ENCODE measurements around the gene SERGEF.
"Not testable (repeated sequence)": the region's sequence is repeated elsewhere in the genome, so short reads cannot be mapped to it uniquely, and the experiment has no call there.

Gene SERGEF

DNA sequence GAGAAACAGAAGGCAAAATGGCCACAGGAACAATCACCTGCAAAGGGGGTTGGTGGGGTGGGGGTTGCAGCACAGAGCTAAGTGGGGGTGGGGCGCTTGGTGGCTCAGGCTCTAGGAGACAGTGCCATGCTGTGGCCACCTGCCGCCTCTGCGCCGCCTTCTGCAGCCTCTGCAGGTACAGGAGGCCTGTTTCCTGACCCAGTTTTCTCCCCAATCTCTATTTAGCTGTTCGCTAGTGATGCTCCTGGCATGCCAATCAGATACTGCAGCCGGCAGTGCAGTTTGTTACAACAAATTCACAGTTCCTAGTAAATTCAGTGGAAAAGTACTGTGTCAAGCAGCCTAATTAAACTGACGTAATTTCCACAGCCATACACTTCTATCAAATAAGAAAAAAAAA is 106.4 kb downstream of the SERGEF start:
- DNase-seq (ENCODE audit: low spot score), result no peak

DNA sequence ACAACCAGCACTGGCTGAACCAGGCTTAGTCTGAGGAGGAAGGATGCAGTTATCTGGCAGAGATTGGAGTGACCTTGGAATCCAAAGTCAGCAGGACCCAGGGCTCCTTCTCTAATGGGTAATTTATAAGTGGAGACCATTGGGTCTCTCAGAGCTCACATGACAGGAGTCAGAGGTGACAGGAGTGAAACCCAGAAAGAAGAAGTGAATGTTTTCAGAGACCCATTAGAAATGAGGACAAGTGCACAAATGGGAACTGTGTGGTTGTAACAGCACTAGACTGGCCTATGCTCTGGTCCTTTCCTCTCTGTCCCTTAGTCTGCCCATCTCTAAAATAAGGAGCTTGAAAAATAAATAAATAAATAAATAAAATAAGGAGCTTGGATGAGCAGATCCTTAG is 107.4 kb downstream of the SERGEF start:
- DNase-seq (ENCODE audit: low spot score), result no peak

DNA sequence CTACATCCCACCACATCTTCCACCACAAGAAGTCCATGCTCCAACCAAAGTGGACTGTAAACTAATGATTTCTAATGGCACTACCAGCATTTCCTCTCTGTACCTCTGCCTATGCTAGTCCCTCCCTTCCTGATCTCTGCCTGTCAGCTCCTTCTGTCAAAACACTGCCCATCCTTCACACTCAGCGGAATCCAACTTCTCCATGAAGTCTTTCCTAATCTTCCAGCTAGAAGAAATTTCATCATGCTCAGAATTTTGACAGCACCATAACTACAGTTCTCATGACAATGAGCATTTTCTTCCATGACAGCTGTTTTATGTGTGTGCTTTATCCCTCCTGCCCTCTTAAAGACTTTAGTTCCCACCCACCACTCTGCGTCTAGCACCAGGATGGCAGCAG is 111.4 kb downstream of the SERGEF start:
- DNase-seq (ENCODE audit: low spot score), result no peak

DNA sequence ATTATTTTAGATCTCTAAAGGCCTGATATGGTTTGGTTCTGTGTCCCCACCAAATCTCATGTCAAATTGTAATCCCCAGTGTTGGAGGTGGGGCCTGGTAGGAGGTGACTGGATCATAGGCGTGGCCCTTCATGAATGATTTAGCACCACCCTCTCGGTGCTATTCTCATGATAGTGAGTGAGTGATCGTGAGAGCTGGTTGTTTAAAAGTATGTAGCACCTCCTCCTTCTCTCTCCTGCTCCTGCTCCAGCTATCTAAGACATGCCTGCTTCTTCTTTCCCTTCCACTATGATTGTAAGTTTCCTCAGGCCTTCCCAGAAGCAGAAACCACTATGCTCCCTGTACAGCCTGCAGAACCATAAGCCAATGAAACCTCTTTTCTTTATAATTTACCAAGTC is 114.1 kb downstream of the SERGEF start:
- no peak for DNase-seq (ENCODE audit: low spot score)

DNA sequence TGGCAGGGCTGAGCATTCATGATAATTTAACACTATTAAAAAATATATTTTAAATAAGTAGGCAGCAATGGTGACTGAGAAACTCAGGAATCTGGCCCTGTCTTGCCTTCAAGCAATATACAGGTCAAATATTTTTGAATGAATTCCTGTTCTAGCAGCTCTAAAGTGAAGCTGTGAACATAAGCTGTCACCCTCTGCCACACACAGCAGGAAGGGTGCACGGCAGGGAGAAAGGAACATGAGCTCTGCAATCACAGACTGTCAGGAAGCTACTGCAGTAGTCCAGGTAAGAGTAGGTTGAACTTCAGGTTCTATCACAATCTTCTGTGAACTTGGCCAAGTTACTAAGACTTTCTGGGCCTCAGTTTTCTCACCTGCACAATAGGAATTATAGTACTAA is 114.8 kb downstream of the SERGEF start:
- no peak for DNase-seq (ENCODE audit: low spot score)

DNA sequence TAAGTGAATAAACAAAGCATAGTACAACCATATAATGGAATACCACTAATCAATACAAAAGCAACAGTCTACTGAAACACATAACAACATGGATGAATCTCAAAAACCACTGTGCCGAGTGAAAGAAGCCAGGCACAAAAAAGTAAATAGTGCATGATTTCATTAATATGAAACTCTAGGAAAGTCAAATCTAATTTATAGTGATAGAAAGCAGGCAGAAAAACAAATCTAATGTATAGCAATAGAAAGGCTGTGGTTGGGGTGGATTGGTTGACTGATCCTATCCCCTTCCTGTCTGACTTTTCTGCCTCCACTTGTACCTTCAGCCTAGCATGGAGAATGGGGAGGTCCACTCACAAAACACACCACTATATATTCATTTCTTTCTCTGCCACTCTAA is 115.4 kb downstream of the SERGEF start:
- DNase-seq (ENCODE audit: low spot score), result no peak

DNA sequence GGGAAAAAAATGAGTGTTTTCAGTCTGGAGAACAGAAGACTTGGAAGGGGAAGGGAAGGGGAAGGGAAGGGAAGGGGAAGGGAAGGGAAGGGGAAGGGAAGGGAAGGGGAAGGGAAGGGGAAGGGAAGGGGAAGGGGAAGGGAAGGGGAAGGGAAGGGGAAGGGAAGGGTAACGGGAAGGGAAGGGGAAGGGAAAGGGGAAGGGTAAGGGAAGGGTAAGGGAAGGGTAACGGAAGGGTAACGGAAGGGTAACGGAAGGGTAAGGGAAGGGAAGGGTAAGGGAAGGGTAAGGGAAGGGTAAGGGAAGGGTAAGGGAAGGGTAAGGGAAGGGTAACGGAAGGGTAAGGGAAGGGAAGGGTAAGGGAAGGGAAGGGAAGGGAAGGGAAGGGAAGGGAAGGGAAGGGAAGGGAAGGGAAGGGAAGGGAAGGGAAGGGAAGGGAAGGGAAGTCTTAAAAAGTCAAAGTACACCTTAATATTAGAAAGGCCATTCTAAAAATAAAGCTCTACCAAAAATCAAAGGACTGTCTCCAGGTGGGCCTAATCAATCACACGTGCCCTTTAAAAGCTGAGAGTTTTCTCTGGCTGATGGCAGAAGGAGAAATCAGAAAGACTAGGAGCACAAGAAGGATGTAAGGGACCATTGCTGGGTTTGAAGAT is 116.2 kb downstream of the SERGEF start:
- DNase-seq (ENCODE audit: low spot score), result not testable (repeated sequence)

DNA sequence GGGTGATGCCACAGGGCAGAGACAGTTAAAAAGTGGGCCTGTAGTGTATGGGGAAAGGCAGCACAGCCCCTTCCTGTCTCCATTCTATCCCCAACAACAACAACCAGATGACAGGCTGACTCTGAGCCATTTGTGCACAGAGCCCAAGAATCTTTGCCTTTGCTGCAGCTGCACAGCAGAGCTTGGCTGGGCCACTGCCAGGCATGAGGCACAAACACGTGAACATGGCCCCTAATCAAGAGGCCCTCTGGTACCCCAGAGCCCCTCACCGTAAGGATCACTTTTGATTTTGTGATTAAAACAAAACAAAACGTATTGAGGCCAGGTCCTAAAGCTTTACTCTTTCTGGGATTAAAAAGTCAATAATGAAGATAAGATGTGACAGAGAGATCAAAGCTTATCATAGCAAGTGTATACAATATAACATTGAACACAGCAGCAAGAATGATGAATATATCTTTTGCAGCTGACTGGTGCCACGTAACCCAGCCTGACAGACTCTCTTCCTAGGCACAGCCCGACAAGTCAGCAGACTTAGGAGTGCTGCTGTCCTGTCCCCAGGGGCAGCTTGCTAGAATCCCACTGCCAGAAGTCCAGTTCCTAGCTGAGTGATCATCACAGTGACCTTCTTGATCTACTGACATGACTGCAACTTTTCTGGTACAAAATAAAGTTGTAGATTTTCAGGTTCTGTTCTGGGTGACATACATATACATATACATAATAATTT is 117.8 kb downstream of the SERGEF start:
- no peak for DNase-seq (ENCODE audit: low spot score)

DNA sequence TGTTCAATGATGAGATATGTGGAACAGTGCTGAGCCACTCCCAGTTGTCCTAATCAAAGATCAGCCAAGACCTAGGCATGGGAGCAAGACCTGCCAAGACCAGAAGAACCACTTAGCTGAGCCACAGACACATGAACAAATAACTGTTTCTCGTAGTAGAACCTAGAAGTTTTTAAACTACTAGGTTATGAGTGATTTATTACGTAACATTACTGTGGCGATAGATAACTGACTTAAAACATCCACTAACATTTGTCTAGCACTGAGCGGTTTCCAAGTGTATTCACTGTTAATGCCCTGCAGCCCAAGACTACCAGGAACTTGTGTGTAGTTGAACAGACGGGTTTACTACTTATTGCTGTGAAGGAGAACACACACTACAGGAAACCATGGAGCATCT is 120.4 kb downstream of the SERGEF start:
- DNase-seq (ENCODE audit: low spot score), result no peak

DNA sequence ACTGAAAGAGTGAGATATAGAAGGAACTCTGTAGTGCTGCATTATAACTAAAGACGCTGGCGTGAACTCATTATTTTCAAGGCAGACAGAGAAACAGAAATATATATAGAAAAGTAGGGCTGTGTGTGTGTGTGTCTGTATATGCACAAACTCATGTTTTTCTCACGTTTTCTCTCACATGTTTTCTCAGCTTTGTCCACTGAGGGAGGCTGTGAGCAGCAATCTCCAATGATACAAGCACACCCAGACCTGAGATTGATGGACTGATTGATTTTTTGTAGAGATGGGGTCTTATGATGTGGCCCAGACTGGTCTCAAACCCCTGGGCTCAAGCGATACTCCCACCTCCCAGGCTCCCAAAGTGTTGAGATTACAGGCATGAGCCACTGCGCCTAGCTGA is 122.5 kb downstream of the SERGEF start:
- DNase-seq (ENCODE audit: low spot score), result no peak

DNA sequence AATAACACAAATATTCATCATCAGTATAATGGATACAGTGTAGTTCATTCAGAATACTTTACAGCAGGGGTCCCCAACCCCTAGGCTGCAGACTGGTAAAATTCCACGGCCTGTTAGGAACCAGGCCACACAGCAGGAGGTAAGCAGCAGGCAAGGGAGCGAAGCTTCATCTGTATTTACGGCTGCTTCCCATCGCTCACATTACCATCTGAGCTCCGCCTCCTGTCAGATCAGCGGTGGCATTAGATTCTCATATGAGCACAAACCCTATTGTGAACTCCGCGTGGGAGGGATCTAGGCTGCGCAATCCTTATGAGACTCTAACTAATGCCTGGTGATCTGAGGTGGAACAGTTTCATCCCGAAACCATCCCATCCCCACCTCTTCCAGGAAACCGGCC is 125.1 kb downstream of the SERGEF start:
- DNase-seq (ENCODE audit: low spot score), result no peak

DNA sequence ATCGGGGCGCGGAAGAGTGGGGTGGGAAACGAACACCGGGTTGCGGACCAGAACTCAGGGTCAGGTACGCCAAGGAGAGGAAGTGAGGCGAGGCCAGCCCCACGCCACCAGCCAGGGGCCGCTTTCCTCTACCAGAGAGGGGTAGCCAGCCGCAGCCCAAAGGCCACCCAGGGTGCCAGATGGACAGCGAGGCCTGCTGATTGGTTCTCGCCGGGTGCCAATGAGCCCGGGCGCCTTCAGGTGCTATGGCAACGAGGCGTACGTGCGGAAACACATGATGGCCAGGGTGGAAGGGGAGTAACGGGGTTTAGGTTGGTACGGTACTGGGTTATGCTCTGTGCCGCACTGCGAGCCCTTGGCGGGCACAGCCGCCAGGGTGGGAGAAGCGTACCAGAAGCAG is 128.9 kb downstream of the SERGEF start:
- no peak for DNase-seq (ENCODE audit: low spot score)

DNA sequence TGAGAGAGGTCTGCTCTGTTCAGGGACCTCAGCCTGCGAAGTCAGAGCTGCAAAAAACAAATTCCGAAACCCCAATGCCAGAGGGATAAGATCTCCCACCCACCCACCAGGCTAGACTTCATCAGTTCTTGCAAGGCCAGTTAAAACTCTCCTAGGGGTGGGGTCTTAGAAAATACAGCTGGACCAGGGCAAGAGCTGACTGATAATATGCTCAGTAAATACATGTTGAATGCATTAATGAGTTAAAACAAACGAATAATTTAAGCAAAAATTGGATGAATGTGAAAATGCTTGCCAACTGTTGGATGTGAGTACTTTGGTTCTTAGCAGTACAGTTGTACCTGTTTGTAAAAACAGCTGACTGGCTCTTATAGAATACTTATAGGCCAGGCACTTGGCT is 129.8 kb downstream of the SERGEF start:
- no peak for DNase-seq (ENCODE audit: low spot score)

DNA sequence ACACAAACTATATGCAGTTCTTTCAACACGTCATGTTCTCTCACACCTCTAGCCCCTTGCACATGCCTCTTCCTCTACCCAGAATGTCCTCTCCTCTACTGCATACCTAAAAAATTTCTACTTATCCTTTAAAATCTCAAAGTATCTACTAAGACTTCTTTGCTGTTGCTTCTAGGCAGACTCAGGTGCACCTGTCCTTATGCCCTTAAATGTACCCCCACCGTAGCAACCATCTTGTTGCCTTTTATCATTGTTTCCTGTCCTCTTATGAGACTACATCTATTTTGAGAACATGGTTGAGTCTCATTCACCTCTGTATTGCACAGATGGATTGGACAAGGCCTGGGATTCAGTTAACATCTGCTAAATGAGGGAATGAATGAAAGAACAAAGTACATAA is 134.1 kb downstream of the SERGEF start:
- no peak for DNase-seq (ENCODE audit: low spot score)

DNA sequence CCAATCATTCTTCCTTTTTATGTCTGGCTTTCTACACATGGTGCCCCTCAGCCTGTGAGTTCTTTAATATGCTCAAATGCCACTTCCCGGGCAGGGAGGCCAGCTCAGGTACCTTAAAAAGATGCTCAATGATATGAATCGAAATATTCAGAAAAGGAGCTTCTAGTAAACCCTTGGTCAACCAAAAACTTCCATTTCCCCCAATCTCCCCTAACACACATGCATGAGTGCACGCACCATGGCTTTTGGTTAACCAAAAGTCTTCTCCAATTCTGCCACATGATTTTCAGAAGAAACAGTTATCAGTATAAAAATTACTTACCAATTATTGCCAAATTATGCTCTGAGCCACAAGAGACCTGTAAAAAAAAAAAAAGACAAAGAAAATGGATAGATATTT is 135.0 kb downstream of the SERGEF start:
- no peak for DNase-seq (ENCODE audit: low spot score)

DNA sequence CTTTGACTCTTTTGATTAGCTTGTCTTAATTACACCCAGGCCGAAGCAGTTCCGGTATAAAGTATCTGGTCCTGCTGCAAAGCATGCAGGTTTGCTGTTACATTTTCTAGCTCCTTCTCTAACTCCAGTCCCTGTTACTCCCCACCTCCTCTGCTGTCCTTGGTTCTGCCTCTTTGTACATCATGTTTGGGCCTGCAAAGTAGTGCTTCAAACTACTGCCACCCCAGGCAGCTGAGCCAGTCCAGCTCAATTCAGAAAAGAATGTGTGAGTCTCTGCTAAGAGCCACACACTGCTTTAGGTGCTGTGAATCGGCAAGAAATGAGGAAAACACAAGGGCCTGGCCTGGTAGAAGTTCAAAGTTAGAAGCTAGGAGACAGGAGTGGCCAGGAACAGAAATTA is 136.0 kb downstream of the SERGEF start:
- no peak for DNase-seq (ENCODE audit: low spot score)

DNA sequence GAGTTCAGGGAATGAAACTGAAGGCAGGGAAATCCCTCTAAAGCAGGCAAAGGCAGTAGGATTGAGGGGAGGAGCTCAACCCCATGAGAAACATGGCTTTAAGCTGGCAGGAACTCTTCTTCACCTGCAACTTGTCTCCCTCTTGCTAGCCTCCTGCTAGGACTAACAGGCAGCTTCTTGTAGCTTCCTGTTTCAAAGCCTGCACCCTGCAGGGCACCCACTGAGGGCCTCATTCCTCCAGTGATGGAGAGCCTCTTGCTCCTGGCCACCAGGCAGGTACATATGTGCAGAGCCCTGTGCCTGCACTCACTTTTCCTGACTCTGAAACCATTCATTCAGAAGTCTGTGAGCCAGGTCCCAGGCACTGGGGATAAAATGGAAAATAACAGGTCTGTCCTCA is 137.0 kb downstream of the SERGEF start:
- no peak for DNase-seq (ENCODE audit: low spot score)

DNA sequence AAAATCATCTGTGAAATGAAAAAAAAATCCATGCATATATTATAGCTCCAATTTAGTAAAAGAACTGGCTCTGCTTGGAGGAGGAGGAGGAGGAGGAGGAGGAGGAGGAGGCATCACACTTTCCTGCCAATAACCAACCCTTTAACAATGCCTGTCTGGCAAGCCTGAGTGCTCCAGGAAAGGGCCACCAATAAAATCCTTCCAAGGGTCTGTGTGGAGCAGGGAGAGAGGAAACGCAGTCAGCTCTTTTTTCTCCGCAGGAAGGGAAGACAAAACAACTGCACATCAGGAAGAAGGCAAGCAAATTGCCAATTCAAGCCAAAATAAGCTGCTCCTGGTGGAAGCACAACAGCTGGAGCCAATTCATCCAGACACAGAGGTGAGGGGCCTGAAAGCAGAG is 139.3 kb downstream of the SERGEF start:
- DNase-seq (ENCODE audit: low spot score), result no peak

DNA sequence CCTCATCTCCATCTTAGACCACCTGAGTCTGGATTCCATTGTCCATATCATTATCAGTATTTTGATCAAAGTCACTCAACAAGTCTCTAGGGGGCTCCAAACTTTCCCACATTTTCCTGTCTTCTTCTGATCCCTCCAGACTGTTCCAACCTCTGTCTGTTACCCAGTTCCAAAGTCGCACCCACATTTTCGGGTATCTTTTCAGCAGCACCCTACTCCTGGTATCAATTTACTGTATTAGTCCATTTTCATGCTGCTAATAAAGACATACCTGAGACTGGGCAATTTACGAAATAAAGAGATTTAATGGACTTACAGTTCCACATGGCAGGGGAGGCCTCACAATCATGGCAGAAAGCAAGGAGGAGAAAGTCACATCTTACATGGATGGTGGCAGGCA is 144.4 kb downstream of the SERGEF start:
- DNase-seq (ENCODE audit: low spot score), result not testable (repeated sequence)

DNA sequence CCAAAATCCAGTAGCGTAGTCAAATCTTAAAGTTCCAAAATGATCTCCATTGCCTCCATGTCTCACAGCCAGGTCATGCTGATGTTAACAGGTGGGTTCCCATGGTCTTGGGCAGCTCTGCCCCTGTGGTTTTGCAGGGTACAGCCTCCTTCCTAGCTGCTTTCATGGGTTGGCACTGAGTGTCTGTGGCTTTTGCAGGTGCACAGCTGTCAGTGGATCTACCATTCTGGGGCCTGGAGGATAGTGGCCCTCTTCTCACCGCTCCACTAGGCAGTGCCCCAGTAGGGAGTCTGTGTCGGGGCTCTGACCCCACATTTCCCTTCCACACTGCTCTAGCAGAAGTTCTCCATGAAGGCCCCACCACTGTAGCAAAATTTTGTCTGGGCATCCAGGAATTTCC is 145.5 kb downstream of the SERGEF start:
- no peak for DNase-seq (ENCODE audit: low spot score)

DNA sequence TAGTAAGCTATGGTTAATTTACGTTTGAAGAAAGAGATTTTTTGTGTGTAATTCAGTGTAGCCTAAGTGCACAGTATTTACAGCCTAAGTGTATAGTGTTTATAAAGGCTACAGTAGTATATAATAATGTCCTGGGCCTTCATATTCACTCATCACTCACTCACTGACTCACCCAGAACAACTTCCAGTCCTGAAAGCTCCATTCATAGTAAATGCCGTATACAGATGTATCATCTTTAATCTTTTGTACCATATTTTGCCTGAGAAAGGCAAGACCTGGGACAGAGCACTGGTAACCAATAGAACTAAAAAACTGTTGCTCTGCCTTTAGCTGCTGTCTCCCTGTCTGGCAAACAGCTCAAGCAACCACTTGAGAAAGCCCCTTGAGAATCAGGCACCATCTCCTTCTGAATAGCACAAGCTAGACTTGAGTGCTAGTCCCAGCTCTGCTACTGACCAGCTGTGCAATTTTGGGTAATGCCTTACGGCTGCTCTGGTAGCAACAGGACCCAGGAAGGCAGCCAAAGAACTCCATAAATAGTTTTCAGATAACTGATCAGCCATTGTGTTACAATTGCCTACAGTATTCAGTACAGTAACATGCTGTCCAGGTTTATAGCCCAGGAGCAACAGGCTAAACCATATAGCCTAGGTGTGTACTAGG is 146.9 kb downstream of the SERGEF start:
- DNase-seq (ENCODE audit: low spot score), result peak; percentile 14

DNA sequence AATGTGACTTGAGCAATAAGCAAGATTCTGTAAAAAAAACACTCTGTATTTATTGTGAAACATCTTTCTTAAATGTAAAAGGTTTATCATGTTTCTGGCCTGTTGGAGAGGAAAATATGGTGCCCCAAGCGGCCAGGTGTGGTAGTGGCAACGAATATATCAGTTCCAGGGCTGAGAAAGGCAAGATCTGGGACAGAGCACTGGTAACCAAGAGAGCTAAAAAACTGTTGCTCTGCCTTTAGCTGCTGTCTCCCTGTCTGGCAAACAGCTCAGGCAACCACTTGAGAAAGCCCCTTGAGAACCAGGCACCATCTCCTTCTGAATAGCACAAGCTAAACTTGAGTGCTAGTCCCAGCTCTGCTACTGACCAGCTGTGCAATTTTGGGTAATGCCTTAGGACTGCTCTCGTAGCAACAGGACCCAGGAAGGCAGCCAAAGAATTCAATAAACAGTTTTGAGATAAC is 148.3 kb downstream of the SERGEF start:
- DNase-seq (ENCODE audit: low spot score), result no peak

DNA sequence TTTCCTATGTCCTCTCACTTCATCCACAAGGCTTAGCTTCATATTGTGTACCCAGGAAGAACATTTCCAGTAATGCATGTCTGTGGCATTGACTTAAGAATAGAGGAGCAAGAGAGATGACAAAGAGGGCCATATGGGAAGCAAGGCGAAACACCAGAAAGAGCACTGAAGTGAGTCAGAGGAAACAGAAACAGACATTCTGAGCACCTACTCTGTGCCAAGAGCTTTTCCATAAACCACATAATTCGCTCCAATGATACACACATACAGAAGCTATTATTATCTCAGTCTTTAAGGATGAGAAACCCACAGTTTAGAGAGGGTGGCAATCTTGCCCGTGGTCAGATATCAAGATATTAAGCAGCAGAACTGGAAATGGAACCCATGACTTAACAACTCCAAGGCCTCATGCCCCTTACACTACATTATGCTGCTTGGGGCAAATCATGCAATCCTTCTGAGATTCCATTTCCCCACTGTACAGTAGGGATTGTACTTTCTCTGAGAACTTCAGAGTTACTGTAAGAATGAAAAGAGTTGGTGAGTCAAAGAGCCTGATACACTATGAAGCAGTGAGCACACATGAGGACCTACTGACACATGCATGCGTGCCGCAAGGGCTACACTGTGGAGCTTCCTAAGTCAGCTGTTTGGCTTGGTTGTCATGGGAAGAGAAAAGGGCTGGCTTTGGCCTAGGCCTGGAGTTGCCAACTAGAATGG is 151.7 kb downstream of the SERGEF start:
- no peak for DNase-seq (ENCODE audit: low spot score)

All from COLO829 (cell line).